ENCODE data around the gene GDA.

The GDA gene

DNA sequence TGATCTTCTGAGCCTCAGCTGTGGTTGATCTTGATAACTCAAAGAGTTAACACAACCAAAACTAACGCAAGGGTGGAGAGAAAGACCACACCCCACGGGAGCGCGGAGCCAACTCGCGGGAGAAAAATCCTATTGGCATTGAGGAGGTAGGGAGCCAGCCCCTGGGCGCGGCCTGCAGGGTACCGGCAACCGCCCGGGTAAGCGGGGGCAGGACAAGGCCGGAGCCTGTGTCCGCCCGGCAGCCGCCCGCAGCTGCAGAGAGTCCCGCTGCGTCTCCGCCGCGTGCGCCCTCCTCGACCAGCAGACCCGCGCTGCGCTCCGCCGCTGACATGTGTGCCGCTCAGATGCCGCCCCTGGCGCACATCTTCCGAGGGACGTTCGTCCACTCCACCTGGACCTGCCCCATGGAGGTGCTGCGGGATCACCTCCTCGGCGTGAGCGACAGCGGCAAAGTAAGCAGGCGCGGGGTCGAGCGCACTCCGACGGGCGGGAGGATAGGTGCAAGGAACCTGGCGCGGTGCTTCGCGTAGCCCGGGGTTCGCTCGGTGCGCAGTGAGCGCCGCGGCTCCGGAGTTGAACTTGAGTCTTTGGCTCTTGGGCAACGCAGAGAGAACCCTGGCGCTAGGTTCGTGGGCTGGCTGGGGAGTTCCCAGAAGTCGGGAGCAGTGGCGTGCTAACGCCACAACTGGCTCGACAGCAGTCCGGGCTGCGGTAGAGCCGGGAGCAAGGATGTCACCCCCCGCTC lies at the start of gene GDA:
Gene GDA (plus strand): TSS at position 210 of the 745 bp plus-strand sequence. CDS start 120 bp downstream, at position 330.
- DNase-seq (ENCODE audit: low read depth): no peak

DNA sequence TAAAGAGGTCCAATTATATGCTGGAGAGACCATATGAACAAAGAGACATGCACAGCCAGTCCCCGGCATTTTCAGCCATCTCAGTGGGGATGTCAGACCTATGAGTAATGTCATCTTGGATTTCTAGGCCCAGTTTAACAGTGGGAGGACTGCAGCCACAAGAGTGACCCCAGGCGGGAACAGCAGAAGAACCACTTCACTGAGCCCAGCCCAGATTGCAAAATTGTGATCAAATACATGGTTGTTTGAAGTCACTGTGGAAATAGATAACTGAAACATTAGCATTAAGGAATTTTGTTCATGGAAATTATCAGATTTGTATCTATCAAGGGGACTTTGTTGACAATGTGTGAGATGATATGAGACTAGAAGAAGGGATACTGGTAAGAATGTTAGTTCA lies 46.7 kb upstream of the GDA start:
- no peak for DNase-seq (ENCODE audit: low read depth)

DNA sequence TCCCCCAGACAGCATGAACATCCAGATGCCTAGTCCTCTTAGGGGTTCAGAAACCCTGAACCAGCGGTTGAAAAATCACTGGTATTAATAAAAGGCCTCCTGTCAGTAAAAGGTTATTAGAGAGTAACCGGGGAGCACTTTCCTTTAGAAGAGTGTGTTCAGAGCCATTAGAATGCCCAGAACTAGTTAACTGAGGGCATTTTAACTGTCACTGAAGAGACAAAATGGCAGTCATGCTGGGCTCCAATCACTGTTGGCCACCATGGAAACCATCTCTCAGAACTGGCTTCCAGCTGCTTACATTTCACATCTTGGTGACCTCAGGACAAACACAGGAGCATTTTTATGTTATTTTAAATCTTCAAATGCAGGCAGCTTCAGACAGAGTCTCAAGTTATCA lies 36.2 kb upstream of the GDA start:
- DNase-seq (ENCODE audit: low read depth): no peak

DNA sequence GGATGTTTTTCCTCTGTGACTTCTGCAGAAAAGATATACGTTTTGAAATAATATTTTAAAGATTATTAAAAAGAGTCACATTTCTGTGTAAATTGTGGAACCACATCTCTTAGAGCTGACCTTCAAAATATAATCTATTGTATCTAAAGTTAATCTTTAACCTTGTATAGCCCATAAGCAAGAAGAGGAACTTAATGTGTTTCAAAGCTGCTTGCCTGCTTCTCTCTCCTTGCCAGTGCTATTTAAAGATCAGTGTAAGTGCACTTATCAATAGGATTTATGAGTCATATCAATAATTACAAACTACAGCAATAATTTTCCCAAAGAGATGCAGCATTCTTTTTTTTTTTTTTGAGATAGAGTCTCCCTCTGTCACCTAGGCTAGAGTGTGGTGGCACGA lies 29.4 kb upstream of the GDA start:
- DNase-seq (ENCODE audit: low read depth): no peak

DNA sequence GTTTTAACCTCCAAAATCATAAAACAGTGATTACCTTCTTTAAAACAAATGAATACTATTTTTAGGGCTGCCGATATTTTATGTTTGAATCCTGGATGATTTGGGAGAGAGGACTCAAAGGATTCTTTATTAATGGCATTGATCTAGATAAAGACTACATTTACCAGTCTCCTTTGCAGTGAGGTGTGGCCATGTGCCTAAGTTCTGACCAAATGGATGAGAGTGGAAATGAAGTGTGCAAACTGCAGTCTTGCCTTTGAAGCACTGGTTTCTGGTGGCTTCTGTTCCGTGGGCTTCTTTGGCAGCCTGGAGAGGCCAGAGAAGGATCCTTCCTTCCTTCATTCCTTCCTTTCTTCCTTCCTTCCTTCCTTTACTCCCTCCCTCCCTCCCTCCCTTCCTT lies 24.3 kb upstream of the GDA start:
- no peak for DNase-seq (ENCODE audit: low read depth)

DNA sequence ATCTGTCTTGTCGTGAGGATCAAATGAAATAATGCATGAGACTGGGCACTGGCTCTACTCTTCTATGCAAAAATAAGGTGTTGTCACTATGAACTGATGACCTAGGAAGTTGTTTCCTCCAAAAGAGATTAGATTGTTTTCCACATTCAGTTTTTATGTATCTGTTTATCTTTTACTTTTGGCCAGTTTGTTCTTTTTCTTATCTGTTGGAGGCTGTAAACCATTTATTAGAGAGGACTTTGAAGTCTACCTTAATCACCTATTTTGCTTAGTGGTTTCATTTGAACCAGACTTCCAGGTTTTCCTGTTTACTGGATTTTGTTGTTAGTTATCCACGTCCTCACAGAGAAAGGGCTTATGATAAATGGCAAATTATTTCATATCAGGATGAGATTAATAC lies 21.5 kb upstream of the GDA start:
- no peak for DNase-seq (ENCODE audit: low read depth)

DNA sequence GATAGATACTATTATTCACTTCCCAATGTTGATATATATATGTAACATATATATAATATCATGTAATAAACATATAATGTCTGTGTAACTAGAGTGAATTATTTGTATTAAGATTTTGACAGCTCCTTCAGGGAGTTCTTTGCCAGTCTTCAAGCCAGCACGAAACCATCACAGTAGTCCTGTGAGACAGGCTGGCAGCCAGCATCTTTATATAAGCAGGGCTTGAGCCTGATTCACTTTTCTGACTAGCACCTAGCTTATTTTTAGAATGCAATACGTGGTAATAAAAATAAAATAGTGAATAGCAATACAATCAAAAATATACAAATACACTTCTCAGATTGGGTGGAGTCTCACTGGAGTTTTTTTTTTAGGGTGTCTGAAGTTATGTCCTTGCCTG lies 20.7 kb upstream of the GDA start:
- no peak for DNase-seq (ENCODE audit: low read depth)

DNA sequence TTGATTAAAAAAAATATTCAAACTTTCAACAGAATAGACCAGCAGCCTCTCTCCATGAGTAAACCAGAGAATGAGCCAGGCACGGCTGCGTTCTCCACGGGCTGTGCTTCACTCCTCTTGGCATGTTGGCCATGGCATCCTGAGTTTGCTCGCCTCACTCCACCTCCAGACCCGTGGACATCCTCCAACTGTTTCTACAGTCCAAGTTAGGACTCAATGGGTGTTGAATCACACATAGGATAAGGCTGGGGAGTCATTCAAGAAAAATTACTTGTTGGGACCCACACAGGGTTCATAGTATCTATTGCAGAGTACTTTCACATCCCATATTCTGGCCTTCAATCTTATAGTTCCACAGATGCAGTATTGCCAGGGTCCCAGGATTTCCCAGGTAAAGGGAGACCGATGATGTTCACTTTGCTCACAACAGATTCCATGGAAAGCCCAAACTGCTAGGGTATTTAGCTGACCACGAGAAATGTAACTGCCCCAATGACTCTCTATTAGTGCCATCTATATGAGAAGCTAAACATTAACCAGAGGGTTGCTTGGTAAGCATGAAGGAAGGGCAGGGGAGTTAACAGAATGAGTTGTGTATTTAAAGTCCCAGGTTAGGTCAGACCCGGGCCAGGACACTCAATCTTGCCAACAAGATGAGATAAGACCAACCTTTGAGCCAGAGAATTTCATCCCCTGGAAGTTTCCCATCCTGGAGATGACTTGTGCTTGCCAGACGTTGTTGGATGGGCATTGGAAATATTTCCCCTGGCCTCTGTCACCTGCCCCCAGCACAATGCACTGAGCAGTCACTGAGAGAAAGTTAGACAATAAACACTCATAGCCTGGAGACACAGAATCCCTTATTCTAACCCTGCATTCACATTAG lies 19.7 kb upstream of the GDA start:
- no peak for DNase-seq (ENCODE audit: low read depth)

DNA sequence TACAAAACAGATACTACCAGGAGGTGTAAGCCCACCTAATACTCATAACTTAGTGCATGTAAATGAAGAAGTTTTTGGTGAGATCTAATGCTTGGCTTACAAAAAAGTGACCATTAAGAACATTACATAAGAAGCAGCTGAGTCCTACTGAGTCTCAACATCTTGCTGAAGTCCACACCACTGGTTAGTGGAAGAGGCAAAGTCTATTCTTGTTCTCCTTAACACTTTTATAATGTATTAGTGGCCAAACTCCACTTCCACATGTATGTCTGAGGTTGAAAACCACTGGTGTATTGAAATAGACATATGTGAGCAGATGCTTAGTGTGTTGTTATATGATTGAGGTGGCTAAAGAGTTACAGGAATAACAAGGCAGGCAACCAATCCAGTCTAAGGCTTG lies 18.9 kb upstream of the GDA start:
- DNase-seq (ENCODE audit: low read depth): no peak

DNA sequence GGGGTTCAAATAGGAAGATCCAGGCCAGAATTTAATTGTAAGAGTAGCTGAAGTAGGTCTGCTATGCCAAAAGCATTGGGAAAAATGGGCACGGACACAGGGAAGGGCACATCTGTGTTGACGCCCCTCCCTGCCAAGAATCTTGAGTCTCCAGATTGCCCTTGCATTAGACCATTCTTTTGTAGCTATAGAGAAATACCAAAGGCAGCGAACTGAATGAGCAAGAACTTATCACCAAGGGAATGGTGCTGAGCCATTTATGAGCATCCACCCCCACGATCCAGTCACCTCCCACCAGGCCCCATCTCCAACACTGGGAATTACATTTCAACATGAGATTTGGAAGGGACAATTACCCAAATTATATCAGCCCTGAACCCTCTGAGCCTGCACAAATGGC lies 18.0 kb upstream of the GDA start:
- DNase-seq (ENCODE audit: low read depth): no peak

DNA sequence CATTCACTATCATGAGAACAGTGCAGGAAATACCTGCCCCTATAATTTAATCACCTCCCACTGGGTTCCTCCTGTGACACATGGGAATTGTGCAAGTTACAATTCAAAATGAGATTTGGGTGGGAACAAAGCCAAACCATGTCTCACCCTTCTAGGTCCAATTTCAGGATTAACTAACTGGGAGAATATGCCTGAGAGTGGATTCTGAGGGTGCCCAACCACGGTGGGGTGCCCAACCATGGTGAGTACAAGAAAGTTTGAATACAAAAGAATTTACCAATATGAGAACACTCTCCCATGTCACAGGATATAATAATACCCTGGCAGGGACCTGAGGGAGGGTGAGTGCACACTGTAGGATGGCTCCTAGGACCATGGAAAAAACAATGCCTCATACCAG lies 17.2 kb upstream of the GDA start:
- no peak for DNase-seq (ENCODE audit: low read depth)

DNA sequence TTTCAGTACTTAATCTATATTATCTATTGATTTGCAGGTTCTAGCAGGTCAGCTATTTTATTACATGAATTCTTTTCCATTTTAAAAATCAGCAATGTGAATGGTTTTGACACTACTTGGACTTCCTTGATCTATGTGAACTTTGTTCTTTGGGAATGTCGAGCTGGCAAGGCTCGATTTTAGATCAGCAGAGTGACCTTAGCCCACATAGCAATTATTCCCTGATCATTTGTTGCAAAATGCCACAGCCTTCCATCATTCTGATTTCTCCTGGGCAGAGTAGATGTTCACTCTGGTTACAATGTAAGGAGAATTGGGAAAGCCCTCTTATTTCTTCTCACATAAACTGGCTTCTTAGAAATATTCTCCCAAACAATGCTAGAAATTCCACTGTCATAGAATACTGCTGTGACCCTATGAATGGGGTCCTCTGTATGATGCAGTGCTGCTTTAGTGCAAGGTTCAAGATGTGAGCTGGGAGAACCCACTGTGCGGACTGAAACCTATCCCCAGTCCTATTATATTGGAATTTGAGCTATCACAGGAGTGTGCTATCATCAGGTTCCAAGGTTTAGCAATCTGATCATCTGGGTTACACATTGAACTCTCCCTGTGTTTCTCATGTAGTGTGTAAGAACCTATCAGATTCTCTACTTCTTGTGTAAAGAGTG lies 15.7 kb upstream of the GDA start:
- DNase-seq (ENCODE audit: low read depth): no peak

DNA sequence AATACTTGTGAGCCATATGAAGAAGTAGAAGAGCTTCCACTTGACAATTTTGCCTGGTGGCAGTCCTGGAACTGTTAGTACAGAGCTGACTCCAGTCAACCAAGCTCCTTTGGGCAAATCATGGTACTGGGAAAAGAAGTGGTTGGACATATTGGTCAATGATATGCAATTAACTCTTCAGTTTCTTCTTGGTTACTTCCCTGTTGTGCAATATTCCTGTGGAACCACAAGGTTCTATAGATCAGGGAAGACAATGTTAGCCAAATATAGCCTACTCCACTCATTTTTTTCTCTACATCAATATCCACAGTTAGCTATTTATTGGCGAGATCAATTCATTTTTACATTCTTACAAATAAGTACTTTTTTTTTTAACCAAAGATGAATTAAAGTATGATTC lies 14.4 kb upstream of the GDA start:
- DNase-seq (ENCODE audit: low read depth): no peak

DNA sequence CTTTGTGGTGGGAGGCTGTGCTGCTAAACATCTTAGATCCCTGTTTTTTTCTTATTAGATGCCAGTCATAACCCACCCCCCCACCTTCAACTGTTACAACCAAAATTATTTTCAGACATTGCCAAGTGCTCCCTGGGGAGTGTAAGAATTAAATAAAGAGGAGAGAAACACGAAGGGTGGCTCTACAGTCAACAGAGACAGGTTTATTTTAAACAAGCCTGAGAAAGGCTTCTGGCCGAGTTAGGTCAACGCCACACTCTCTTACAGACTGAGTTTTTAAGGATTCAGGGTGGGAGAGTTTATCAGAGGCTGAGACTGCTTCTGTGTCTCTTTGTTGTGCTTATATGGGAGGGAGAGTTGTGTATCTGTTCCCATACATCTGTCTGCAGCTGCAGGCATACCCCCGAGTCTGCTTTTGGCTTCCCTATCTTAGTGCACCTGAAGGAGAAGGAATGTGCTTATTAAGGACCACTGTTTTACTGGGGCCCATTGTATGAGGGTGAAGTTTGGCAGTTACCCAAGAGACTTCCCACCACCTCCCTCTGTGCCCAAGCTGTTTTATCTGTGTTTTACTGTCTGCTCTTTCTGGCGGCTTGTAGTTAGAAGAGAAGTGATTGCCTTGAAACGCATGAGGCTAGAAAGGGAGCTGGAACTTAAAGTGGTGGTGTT lies 11.4 kb upstream of the GDA start:
- no peak for DNase-seq (ENCODE audit: low read depth)

DNA sequence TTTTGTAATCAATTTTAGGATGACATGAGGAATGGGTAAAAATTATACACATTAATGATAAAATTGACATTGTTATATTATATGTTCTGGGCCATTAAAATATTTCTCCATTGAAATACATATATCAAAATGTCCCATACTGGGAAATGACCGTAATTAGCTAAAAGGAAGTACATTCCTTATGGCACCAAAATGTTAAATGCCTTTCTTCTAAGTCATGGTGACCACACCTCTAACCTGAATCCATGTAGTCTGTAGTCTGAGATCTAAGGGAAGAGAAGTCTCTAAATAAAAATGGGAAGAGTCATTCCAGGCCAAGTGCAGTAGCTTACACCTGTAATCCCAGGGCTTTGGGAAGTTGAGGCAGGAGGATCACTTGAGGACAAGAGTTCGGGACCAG lies 10.0 kb upstream of the GDA start:
- no peak for DNase-seq (ENCODE audit: low read depth)

DNA sequence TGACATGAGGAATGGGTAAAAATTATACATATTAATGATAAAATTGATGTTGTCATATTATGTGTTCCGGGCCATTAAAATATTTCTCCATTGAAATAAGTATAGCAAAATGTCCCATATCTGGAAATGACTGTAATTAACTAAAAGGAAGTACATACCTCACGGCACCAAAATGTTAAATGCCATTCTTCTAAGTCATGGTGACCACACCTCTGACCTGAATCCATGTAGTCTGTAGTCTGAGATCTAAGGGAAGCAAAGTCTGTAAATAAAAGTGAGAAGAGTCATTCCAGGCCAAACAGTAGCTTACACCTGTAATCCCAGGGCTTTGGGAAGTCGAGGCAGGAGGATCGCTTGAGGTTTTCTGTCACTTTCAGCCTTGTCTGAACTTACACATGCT lies 8.7 kb upstream of the GDA start:
- no peak for DNase-seq (ENCODE audit: low read depth)

DNA sequence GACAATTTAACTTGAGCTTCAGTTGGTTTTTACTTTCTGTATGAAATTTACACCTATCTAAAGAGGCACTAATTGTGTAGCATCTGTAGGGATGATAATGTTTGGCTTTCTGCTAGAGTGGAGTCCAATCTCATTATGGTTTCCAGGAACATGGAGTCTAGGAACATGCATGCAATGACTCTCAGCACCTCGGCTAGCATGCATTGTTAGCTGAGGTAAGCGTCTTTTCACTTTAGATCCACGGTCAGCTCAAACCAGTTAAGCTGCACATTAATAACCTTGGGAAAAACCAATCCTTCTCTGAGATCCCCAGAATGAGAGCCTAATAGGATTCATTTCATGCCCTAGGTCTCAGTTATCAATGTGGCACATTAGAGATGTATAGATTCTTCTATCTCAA lies 7.8 kb upstream of the GDA start:
- no peak for DNase-seq (ENCODE audit: low read depth)

DNA sequence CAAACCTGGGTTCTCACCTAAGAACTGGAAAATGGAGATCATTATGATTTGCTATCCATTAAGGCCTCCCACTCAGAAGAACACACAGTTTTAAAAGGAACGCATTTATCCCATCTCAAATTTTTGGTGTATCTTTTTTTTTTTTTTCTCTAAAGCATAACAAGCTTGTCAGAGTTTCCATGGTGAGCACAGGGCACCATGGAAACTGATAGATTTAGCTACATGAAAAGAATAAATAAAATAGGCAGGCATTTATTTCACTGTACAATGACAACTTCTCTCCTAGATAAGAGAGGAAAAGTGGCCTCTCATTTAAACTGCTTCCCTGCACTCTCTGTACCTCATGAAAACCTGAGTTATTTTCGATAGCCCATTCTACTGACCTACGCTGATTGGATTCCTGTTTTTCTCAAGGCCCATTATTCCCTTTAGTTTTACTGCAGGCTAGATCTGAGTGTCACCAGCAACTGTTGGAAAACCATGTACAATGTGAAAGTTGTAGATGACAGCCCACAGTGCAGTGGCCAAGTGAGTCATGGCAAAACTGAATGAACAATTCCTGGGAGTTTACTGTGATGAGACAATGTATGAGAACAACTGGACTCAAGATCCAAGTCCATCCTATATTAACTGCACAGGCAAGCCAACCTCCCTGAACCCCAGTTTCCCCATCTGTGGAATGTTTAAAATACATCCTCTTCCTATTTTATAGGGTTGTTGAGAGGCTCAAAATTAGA lies 4.3 kb upstream of the GDA start:
- no peak for DNase-seq (ENCODE audit: low read depth)

DNA sequence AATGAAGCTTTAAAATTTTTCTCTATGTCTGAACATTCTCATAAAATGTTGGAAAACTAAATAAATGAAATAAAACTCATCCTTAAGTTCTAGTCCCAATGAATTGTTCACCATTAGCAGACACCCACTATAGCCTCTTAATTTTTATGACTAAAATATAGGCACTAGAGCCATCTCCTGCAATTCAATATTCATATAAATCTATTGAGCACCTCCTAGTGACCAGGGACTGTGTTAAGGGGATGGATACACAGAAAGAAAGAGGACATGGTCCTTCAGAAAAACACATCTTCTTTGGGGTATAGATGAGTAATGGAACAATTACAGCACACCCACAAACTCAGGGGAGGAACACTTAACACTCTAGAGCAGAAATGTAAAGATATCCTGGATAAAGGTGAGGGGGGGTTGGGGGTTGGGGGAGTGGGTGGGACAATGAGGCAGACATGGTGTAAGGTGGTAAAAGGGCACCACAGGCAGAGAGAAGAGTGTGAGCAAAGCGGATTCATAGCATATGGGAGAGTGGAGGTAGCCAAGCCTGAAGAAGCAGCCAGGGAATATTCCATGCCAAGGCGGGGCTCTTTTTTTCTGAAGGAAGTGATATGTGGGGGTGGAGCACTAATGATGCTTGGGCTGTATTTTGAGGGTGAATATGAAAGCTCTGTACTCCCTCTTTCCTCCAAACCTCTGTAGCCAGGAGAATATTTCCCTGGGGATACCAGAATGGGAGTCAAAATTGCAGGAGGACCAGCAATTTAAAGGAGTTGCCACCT lies 3.3 kb upstream of the GDA start:
- no peak for DNase-seq (ENCODE audit: low read depth)

DNA sequence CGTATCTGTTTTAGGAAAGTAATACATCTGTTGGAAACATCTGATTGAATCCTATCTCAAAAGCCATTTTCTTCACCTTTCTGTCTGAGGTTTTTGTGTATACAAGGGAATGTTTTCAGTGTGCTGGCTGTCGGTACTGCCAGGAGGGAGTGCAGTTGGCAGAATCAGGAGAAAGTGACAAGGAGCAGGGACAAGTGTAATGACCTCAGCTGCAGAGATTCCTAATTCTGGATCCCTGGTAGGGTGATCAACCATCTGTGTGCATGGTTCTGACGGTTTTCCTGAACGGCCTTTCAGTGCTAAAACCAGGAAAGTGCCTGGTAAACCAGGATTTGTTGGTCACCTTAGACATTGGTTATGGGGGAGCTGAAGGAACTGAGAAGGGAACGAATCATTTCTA lies 1.6 kb upstream of the GDA start:
- DNase-seq (ENCODE audit: low read depth): no peak

DNA sequence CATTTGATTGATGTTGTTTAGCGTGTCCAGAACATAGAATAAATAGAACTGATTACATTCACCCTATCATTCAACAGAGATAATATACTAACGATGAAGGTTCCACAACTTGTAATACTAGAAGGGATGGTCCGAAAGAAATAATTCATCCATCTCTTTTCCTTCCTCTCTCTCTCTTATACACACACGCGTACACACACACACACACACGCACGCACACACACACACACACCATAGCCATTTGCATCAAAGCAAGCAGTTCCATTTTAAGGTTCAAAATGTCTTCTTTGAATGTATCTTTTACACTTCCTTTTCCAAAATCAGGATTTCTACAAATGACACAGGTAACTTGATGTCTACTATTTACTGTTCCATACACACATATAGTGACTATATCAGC lies 887 bp downstream of the GDA start:
- no peak for DNase-seq (ENCODE audit: low read depth)

Data from stimulated activated CD8-positive, alpha-beta memory T cell treated with anti-CD3 and anti-CD28 coated beads, Interleukin-4, amount 100 ng/mL, for 24 hours (primary cell).